GM23338 (cell line): ENCODE measurements around the gene SNRNP27. TPM values are rescaled to one million over a fixed set of nuclear protein-coding genes. Genes with fewer than 3 reads are reported as not detected.

ENCODE experiments used
- ATAC-seq: fragments of 200-7000 bp; cut with Tn5 transposase; 3 replicates; pipeline ENCODE4 v1.9.1; 2020
- DNase-seq: peaks from one replicate; pipeline ENCODE4 v3.0.0-alpha.2; 2015; ENCODE audit warnings: low spot score
- H2AFZ ChIP-seq: fragments of 200-600 bp; sonication (generic); 2 replicates; pipeline ENCODE4 v1.8.0; 2016; ENCODE audit warnings: antibody characterized with exemption, mild to moderate bottlenecking, moderate library complexity
- H3F3A ChIP-seq: fragments of 200-600 bp; sonication (generic); replicated peaks from 2 replicates; pipeline ENCODE4 v1.8.0; 2017; ENCODE audit warnings: antibody characterized with exemption, mixed run types, low read depth
- H3K27ac ChIP-seq: fragments of 200-600 bp; sonication (generic); 2 replicates; pipeline ENCODE4 v1.6.1; 2016; ENCODE audit warnings: low read depth
- H3K27me3 ChIP-seq: fragments of 200-600 bp; sonication (generic); 2 replicates; pipeline ENCODE4 v1.8.0; 2016; ENCODE audit warnings: mild to moderate bottlenecking, mixed run types, moderate library complexity; ENCODE audit not compliant: insufficient read depth
- H3K36me3 ChIP-seq: fragments of 200-600 bp; sonication (generic); 2 replicates; pipeline ENCODE4 v1.8.0; 2016; ENCODE audit warnings: mild to moderate bottlenecking; ENCODE audit not compliant: insufficient read depth
- H3K4me1 ChIP-seq: fragments of 200-600 bp; sonication (generic); 2 replicates; pipeline ENCODE4 v1.8.0; 2016; ENCODE audit warnings: mild to moderate bottlenecking, moderate library complexity; ENCODE audit not compliant: insufficient read depth
- H3K4me2 ChIP-seq: fragments of 200-600 bp; sonication (generic); 2 replicates; pipeline ENCODE4 v1.7.1; 2017; ENCODE audit warnings: mixed run types
- H3K4me3 ChIP-seq: fragments of 200-600 bp; sonication (generic); 2 replicates; pipeline ENCODE4 v1.6.1; 2016; ENCODE audit warnings: mixed run types
- H3K79me2 ChIP-seq: fragments of 200-600 bp; sonication (generic); replicated peaks from 2 replicates; pipeline ENCODE4 v1.8.0; 2017; ENCODE audit warnings: mild to moderate bottlenecking; ENCODE audit not compliant: insufficient read depth
- H3K9me2 ChIP-seq: fragments of 200-600 bp; sonication (generic); 2 replicates; pipeline ENCODE4 v1.8.0; 2017; ENCODE audit not compliant: insufficient read depth
- H4K20me1 ChIP-seq: fragments of 200-600 bp; sonication (generic); replicated peaks from 2 replicates; pipeline ENCODE4 v1.8.0; 2017; ENCODE audit warnings: mild to moderate bottlenecking; ENCODE audit not compliant: insufficient read depth
- H3K27ac Mint-ChIP-seq: 2 replicates; pipeline ENCODE4 v1.8.0; 2020; ENCODE audit warnings: inconsistent platforms, mild to moderate bottlenecking, moderate library complexity, mixed read lengths
- H3K27me3 Mint-ChIP-seq: 3 replicates; pipeline ENCODE4 v1.8.0; 2022; ENCODE audit warnings: low read depth, mild to moderate bottlenecking, moderate library complexity, mixed read lengths, inconsistent platforms; ENCODE audit not compliant: insufficient read depth, poor library complexity
- H3K36me3 Mint-ChIP-seq: 3 replicates; pipeline ENCODE4 v1.8.0; 2021; ENCODE audit warnings: low read depth, mild to moderate bottlenecking, inconsistent platforms, moderate library complexity, mixed read lengths
- H3K4me1 Mint-ChIP-seq: 3 replicates; pipeline ENCODE4 v1.8.0; 2020; ENCODE audit warnings: mild to moderate bottlenecking, inconsistent platforms, mixed read lengths
- H3K4me3 Mint-ChIP-seq: 3 replicates; pipeline ENCODE4 v1.8.0; 2021; ENCODE audit warnings: moderate library complexity, mild to moderate bottlenecking, inconsistent platforms, mixed read lengths
- H3K9me3 Mint-ChIP-seq: 3 replicates; pipeline ENCODE4 v1.8.0; 2020; ENCODE audit warnings: moderate library complexity, mild to moderate bottlenecking, inconsistent platforms, mixed read lengths
- CREB1 ChIP-seq: fragments of 250-450 bp; sonication (Bioruptor Pico); IDR thresholded peaks from 2 replicates; pipeline ENCODE4 v1.5.0; 2020; ENCODE audit warnings: low read depth, mild to moderate bottlenecking, moderate library complexity
- CTCF ChIP-seq, 2 experiments: fragments of 200-600 bp in 1 of 2; sonication (generic) in 1 of 2; conservative IDR thresholded peaks; 2 replicates each; pipeline versions ENCODE4 v1.5.1 to v1.6.1; 2016 to 2017; ENCODE audit warnings: antibody characterized with exemption in 2 of 2, low read depth in 2 of 2, mild to moderate bottlenecking in 2 of 2, moderate library complexity in 1 of 2
- EZH2 ChIP-seq: fragments of 200-600 bp; sonication (generic); IDR thresholded peaks from one replicate; pipeline ENCODE4 v1.8.0; 2017; ENCODE audit warnings: antibody characterized with exemption, mild to moderate bottlenecking, low read depth; ENCODE audit not compliant: unreplicated experiment
- JUNB ChIP-seq: IDR thresholded peaks from one replicate; pipeline ENCODE4 v1.6.1; 2016; ENCODE audit warnings: antibody characterized with exemption; ENCODE audit not compliant: unreplicated experiment
- NANOG ChIP-seq: IDR thresholded peaks from 2 replicates; pipeline ENCODE4 v1.6.1; 2016; ENCODE audit warnings: antibody characterized with exemption, borderline replicate concordance
- POLR2AphosphoS5 ChIP-seq: IDR thresholded peaks from 2 replicates; pipeline ENCODE4 v1.6.1; 2016; ENCODE audit warnings: antibody characterized with exemption, low read depth
- REST ChIP-seq: IDR thresholded peaks from one replicate; pipeline ENCODE4 v1.6.1; 2018; ENCODE audit warnings: antibody characterized with exemption; ENCODE audit not compliant: unreplicated experiment
- STAT1 ChIP-seq: IDR thresholded peaks from one replicate; pipeline ENCODE4 v1.6.1; 2016; ENCODE audit warnings: antibody characterized with exemption; ENCODE audit not compliant: unreplicated experiment
- ZNF114 ChIP-seq: fragments of 250-450 bp; sonication (Bioruptor Pico); IDR thresholded peaks from 2 replicates; pipeline ENCODE4 v1.5.0; 2020; ENCODE audit warnings: mild to moderate bottlenecking, moderate library complexity
- ZNF331 ChIP-seq: fragments of 250-450 bp; sonication (Bioruptor Pico); IDR thresholded peaks from 2 replicates; pipeline ENCODE4 v1.5.0; 2020; ENCODE audit warnings: low read depth, mild to moderate bottlenecking, moderate library complexity
- ZNF462 ChIP-seq: fragments of 250-450 bp; sonication (Bioruptor Pico); IDR thresholded peaks from 2 replicates; pipeline ENCODE4 v1.5.0; 2020; ENCODE audit warnings: mild to moderate bottlenecking, moderate library complexity
- polyA plus RNA-seq: library from polyadenylated mRNA; unstranded; fragments of >200 nt; fragmentation: Nextera tagmentation; extraction: Ambion mirVana; gene quantifications from 2 replicates; pipeline ENCODE4 v1.2.1, GENCODE V29; 2016
- total RNA-seq: library from RNA; depleted of rRNA; stranded (reverse); fragments of >200 nt; shearing (Covaris generic); gene quantifications from 2 replicates; pipeline ENCODE4 v1.2.3, GENCODE V29; 2014

Gene SNRNP27
- total and polyA plus RNA-seq, 2 experiments from 2014 or later = 54.3 to 133 TPM

GRCh38 chr2:69945441-69945840 is 51.7 kb downstream of the SNRNP27 start:
- Histone ChIP-seq H4K20me1 (no peaks in the 10 kb centered on the region), H3K27me3 (no peaks in the 10 kb centered on the region), H3F3A (0 out of 2 replicates have a peak, but pooled peaks cover 3% of the 10 kb centered on the region), H3K4me1 (peaks cover 1% of the 10 kb centered on the region), H3K36me3 (no peaks in the 10 kb centered on the region), H3K79me2 (no peaks in the 10 kb centered on the region), H2AFZ (no peak overlapping the region), H3K4me2 (no peak overlapping the region), H3K4me3 (no peak overlapping the region), H3K27ac (no peak overlapping the region), H3K9me2 (no peaks in the 10 kb centered on the region)
- H3K9me3 Mint-ChIP-seq = no peaks in the 10 kb centered on the region
- H3K36me3 Mint-ChIP-seq = no peaks in the 10 kb centered on the region
- peaks cover 5% of the 10 kb centered on the region for H3K27me3 Mint-ChIP-seq
- TF ChIP-seq NANOG (no peak), EZH2 (no peak), POLR2AphosphoS5 (no peak)
- no peak overlapping the region for H3K27ac Mint-ChIP-seq
- H3K4me1 Mint-ChIP-seq = peaks cover 10% of the 10 kb centered on the region
- DNase-seq (no peak), ATAC-seq (no peak)
- H3K4me3 Mint-ChIP-seq = no peak overlapping the region

GRCh38 chr2:69945941-69946340 is 52.2 kb downstream of the SNRNP27 start:
- H2AFZ ChIP-seq = no peak overlapping the region
- Mint-ChIP-seq H3K27ac (no peak overlapping the region), H3K36me3 (no peaks in the 10 kb centered on the region), H3K4me3 (no peak overlapping the region), H3K27me3 (peaks cover 5% of the 10 kb centered on the region), H3K4me1 (peaks cover 6% of the 10 kb centered on the region; the same call in 2 of the 3 replicates), H3K9me3 (no peaks in the 10 kb centered on the region)
- no peaks in the 10 kb centered on the region for H3K36me3 ChIP-seq
- DNase-seq = no peak
- H3K4me3 ChIP-seq = no peak overlapping the region
- no peak overlapping the region for H3K4me2 ChIP-seq
- H3F3A ChIP-seq = 0 out of 2 replicates have a peak, but pooled peaks cover 3% of the 10 kb centered on the region
- H3K79me2 ChIP-seq = no peaks in the 10 kb centered on the region
- H4K20me1 ChIP-seq = no peaks in the 10 kb centered on the region
- TF ChIP-seq CREB1 (CRISPR knock-in tag) (no peak), STAT1 (no peak), ZNF114 (no peak), JUNB (no peak), POLR2AphosphoS5 (no peak), ZNF462 (no peak), NANOG (no peak), CTCF (conservative IDR thresholded peaks at IDR 0.05; ENCODE audit: low read depth in 2 of 2) (no peak), ZNF331 (CRISPR knock-in tag) (no peak), REST (no peak)
- no peaks in the 10 kb centered on the region for H3K27me3 ChIP-seq
- no peaks in the 10 kb centered on the region for H3K9me2 ChIP-seq
- no peak for ATAC-seq
- H3K27ac ChIP-seq = no peak overlapping the region
- H3K4me1 ChIP-seq = no peaks in the 10 kb centered on the region
